HepG2 (cell line): ENCODE data around the gene UCP2. TPM values are rescaled to one million over a fixed set of nuclear protein-coding genes. Genes with fewer than 3 reads are reported as not detected.

Experiments
- ATAC-seq: fragments of 200-7000 bp; cut with Tn5 transposase; 3 replicates; pipeline ENCODE4 v1.9.1; 2020; ENCODE audit warnings: mild to moderate bottlenecking, moderate library complexity
- BruUV-seq: library from RNA; stranded (reverse); fragments of 400-500 nt; replicated peaks from 2 replicates; lab custom pipeline; 2021; lab: Mats Ljungman, UMichigan
- CTCF ChIA-PET: fragments of 300-600 bp; formaldehyde crosslinking; extraction: SDS; loops from one replicate; lab custom pipeline; 2021; ENCODE audit warnings: low total read pairs, inconsistent platforms, low intra/inter-chr PET ratio; lab: Yijun Ruan, JAX
- POLR2A ChIA-PET: fragments of 350-600 bp; sonication (Branson Sonifier 250); formaldehyde crosslinking; loops from one replicate; lab custom pipeline; 2020; ENCODE audit warnings: antibody characterized with exemption, inconsistent platforms; lab: Yijun Ruan, JAX
- DNase-seq: peaks from one replicate; pipeline ENCODE4 v3.0.0-alpha.2; 2015; ENCODE audit warnings: low spot score
- FAIRE-seq: peaks from 3 replicates; lab custom pipeline; 2011; peaks lifted over from hg19 to GRCh38; lab: Jason Lieb, UNC
- H2AFZ ChIP-seq: one replicate; pipeline ENCODE4 v1.6.1; 2011; ENCODE audit warnings: low read length, inconsistent platforms
- H3K27ac ChIP-seq: fragments of 300-600 bp; 3 replicates; pipeline ENCODE4 v1.8.0; 2011; ENCODE audit warnings: mixed run types, mild to moderate bottlenecking, mixed read lengths, low read length, inconsistent platforms; ENCODE audit not compliant: insufficient read depth; ENCODE audit errors: extremely low read length
- H3K27me3 ChIP-seq, 2 experiments: fragments of 200-600 bp in 1 of 2; 2 replicates in 1 of 2; 3 replicates in 1 of 2; pipeline versions ENCODE4 v1.6.0 to v1.8.0; 2011; ENCODE audit warnings: low read length in 2 of 2, mild to moderate bottlenecking in 2 of 2, moderate library complexity in 2 of 2, inconsistent platforms in 1 of 2; ENCODE audit not compliant: insufficient read depth in 2 of 2, control insufficient read depth in 1 of 2
- H3K36me3 ChIP-seq, 2 experiments: fragments of 200-600 bp in 1 of 2; replicated peaks in 1 of 2; 2 replicates in 1 of 2; 3 replicates in 1 of 2; pipeline versions ENCODE4 v1.5.1 to v1.8.0; 2011; ENCODE audit warnings: low read length in 2 of 2, inconsistent platforms in 1 of 2; ENCODE audit not compliant: insufficient read depth in 2 of 2, control insufficient read depth in 1 of 2
- H3K4me1 ChIP-seq: 2 replicates; pipeline ENCODE4 v1.5.1; 2012; ENCODE audit warnings: low read length, inconsistent platforms; ENCODE audit not compliant: insufficient read depth
- H3K4me2 ChIP-seq: 2 replicates; pipeline ENCODE4 v1.6.0; 2011; ENCODE audit warnings: low read depth, low read length, inconsistent platforms
- H3K4me3 ChIP-seq, 3 experiments: fragments of 200-600 bp in 1 of 3; sonication (generic), shearing (Covaris generic) in 1 of 3; replicated peaks in 1 of 3; 2 replicates each; pipeline ENCODE4 v1.5.1; 2011 to 2016; ENCODE audit warnings: low read length in 3 of 3, inconsistent platforms in 2 of 3, low read depth in 2 of 3, mild to moderate bottlenecking in 2 of 3, control low read depth in 1 of 3, mixed read lengths in 1 of 3; ENCODE audit not compliant: insufficient read depth in 1 of 3
- H3K79me2 ChIP-seq: one replicate; pipeline ENCODE4 v1.6.1; 2011; ENCODE audit warnings: low read length, inconsistent platforms; ENCODE audit not compliant: insufficient read depth
- H3K9ac ChIP-seq: 2 replicates; pipeline ENCODE4 v1.6.0; 2011; ENCODE audit warnings: mild to moderate bottlenecking, low read depth, low read length, inconsistent platforms; ENCODE audit not compliant: insufficient read depth
- H3K9me3 ChIP-seq: 2 replicates; pipeline ENCODE4 v1.5.1; 2012; ENCODE audit warnings: mild to moderate bottlenecking, low read length
- H4K20me1 ChIP-seq: 2 replicates; pipeline ENCODE4 v1.6.0; 2011; ENCODE audit warnings: inconsistent platforms, mild to moderate bottlenecking, low read length, moderate library complexity; ENCODE audit not compliant: insufficient read depth
- NR2F1 ChIP-seq, 2 experiments: fragments of 450-650 bp in 1 of 2; formaldehyde crosslinking in 1 of 2; IDR thresholded peaks; 2 replicates each; pipeline versions ENCODE4 v1.5.0 to v1.6.1; 2016 to 2020; ENCODE audit warnings: mild to moderate bottlenecking in 1 of 2, missing compliant biosample characterization in 1 of 2, missing genetic modification reagents in 1 of 2, moderate library complexity in 1 of 2
- POLR2A ChIP-seq, 2 experiments: IDR thresholded peaks; 2 replicates each; pipeline ENCODE4 v1.6.1; 2011; ENCODE audit warnings: low read depth in 2 of 2, low read length in 2 of 2, mild to moderate bottlenecking in 1 of 2, moderate library complexity in 1 of 2; ENCODE audit not compliant: insufficient read depth in 1 of 2
- RBM22 ChIP-seq: fragments of 200-400 bp; formaldehyde crosslinking; optimal IDR thresholded peaks from 2 replicates; pipeline ENCODE3; 2017; ENCODE audit warnings: mild to moderate bottlenecking, low read length, moderate library complexity
- ZNF138 ChIP-seq: sonication (generic); formaldehyde crosslinking; IDR thresholded peaks from 2 replicates; pipeline ENCODE4 v1.5.0; 2020; ENCODE audit warnings: mild to moderate bottlenecking, low read depth, missing genetic modification reagents
- ZNF768 ChIP-seq: sonication (generic); formaldehyde crosslinking; IDR thresholded peaks from 2 replicates; pipeline ENCODE4 v1.4.0; 2020; ENCODE audit warnings: missing genetic modification reagents
- WGBS: methylation state at CpG from one replicate; pipeline ENCODE4 v1.1.6; 2017; ENCODE audit warnings: low lambda C conversion rate; 5-methylcytosine and 5-hydroxymethylcytosine counted together
- in situ Hi-C: cut with HindIII; loops from 2 replicates; pipeline ENCODE4 v1.10.0; 2017; ENCODE audit warnings: low pct_unique_long_range_greater_than_20kb; ENCODE audit not compliant: extremely low pct_ligation_motif_present
- intact Hi-C: fragments of 100-400 bp; cut with micrococcal nuclease; formaldehyde crosslinking; loops from one replicate; pipeline ENCODE4 v1.10.0; 2022; ENCODE audit not compliant: unreplicated experiment
- polyA plus RNA-seq, 8 experiments: library from polyadenylated mRNA; depleted of rRNA in 3 of 8; stranded (reverse) in 7 of 8; unstranded in 1 of 8; fragments of >200 nt; fragmentation: Illumina TruSeq in 4 of 8; extraction: Trizol in 4 of 8; gene quantifications; 2 replicates each; pipeline versions ENCODE4 v1.2.1 to v1.2.3, GENCODE V29; 2011 to 2016; ENCODE audit warnings: low read depth in 4 of 8, missing spikeins in 1 of 8, mixed read lengths in 1 of 8; ENCODE audit not compliant: insufficient read depth in 1 of 8
- total RNA-seq, 5 experiments: library from RNA; depleted of rRNA; stranded (reverse); fragments of >200 nt; fragmentation: Illumina TruSeq; extraction: Trizol; gene quantifications; 2 replicates each; pipeline ENCODE4 v1.2.3, GENCODE V29; 2016; ENCODE audit warnings: low read depth in 1 of 5

Gene UCP2
- total and polyA plus RNA-seq, 2 of the 13 experiments (the other 11 are each of a cell fraction or from before 2014, with no cell fraction given): 2.7 to 3.2 TPM

DNA sequence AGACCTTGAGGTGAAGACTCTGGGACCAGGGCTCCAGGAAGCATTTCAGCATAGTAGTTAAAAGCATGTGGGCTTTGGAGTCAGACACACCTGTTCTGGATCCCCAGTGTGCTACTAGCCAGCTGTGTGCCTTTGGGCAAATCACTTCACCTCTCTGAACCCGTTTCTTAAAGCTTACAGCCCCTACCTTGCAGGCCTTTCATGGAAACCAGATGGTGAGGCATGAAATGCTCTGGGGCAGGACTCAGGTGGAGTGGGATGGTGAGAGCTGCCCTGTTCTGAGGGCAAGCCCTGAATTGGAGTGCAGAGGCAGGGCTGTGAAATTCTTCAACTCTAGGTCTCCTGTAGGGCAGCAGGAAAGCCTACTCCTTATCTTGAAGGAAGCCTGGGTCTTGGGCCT lies 10.5 kb downstream of the UCP2 start:
- POLR2A ChIA-PET: interaction anchor here (1.6 kb wide), 1 partner anchor 11 kb away, joined by 7 read pairs; the partner anchor contains the start of gene UCP2
- peaks cover 4% of the 10 kb centered on the region; the same call in 1 of the 2 replicates for H3K4me1 ChIP-seq
- no peaks in the 10 kb centered on the region for H3K9me3 ChIP-seq
- no peak for FAIRE-seq
- no peak for ATAC-seq
- CTCF ChIA-PET: no interaction called here
- no peaks in the 10 kb centered on the region for H4K20me1 ChIP-seq
- H2AFZ ChIP-seq: no peak overlapping the region
- in situ Hi-C loops: loop anchor here (25.0 kb wide), 1 partner anchor 190 kb away; the partner anchor contains the start of genes C2CD3 and PPME1
- DNase-seq: no peak
- H3K27me3 ChIP-seq: no peaks in the 10 kb centered on the region
- H3K79me2 ChIP-seq: no peaks in the 10 kb centered on the region
- H3K36me3 ChIP-seq: peaks cover 7 to 20% of the 10 kb centered on the region in 2 experiments; a peak in 4 of 5 replicates
- WGBS: no CpG with 5 or more reads among the region's 1 CpG
- no peak overlapping the region for H3K4me3 ChIP-seq
- no peak overlapping the region for H3K4me2 ChIP-seq
- no peak overlapping the region for H3K9ac ChIP-seq
- intact Hi-C loops: no loop called here
- no TSS peak for BruUV-seq
- no peak for TF ChIP-seq NR2F1 (CRISPR knock-in tag; IDR thresholded peaks at IDR 0.05)
- peak; percentile 77 for TF ChIP-seq ZNF768 (CRISPR knock-in tag)
- no peak overlapping the region for H3K27ac ChIP-seq

DNA sequence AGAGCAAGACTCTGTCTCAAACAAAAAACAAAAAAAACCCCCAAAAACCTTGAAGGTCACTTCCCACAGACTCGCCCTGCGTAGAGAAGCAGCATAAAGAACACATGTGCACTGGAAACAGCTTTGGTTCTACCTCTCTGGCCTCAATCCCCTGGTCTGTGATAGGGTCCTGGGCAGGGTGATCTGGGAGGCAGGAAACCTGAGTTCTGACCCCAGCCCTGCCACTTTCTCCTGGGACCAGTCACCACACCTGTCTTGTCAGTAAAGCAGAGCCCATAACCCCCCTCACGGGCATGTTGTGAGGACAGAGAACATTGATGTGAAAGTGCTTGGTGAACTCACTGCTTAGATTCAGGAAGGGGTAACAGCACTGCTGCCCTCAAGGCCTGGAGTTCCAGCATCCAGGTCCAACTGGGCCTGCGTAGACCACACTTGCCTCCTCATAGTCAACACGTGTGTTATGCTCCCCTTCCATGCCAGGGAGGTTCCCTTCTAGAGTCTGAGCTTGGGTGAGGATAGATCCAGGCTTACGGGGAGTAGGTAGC lies 11.4 kb downstream of the UCP2 start:
- no peak for FAIRE-seq
- WGBS: 100% methylated on average over 5 of the region's 6 CpGs
- H3K27me3 ChIP-seq: no peaks in the 10 kb centered on the region
- H3K36me3 ChIP-seq: peaks cover 5 to 11% of the 10 kb centered on the region in 2 experiments; a peak in 4 of 5 replicates
- H3K4me1 ChIP-seq: peaks cover 4% of the 10 kb centered on the region; the same call in 1 of the 2 replicates
- DNase-seq: no peak
- H3K9ac ChIP-seq: no peak overlapping the region
- no peaks in the 10 kb centered on the region for H4K20me1 ChIP-seq
- H3K9me3 ChIP-seq: no peaks in the 10 kb centered on the region
- no peaks in the 10 kb centered on the region for H3K79me2 ChIP-seq
- no peak overlapping the region for H3K4me3 ChIP-seq
- POLR2A ChIA-PET: no interaction called here
- no peak for ATAC-seq
- peak in 1 of 2 experiments; percentile 55; a peak in 2 of 4 replicates for TF ChIP-seq POLR2A (IDR thresholded peaks at IDR 0.05; ENCODE audit: insufficient read depth in 1 of 2, low read depth in 2 of 2, low read length in 2 of 2)
- TF ChIP-seq RBM22: peak; percentile 52
- TF ChIP-seq ZNF138 (CRISPR knock-in tag): no peak
- TF ChIP-seq, all 625 proteins: peak for 2
- Histone ChIP-seq H3K27ac (no peak overlapping the region), H3K4me2 (no peak overlapping the region), H2AFZ (no peak overlapping the region)
- intact Hi-C loops: no loop called here
- CTCF ChIA-PET: no interaction called here
- no TSS peak for BruUV-seq
- in situ Hi-C loops: loop anchor here (25.0 kb wide), 1 partner anchor 191 kb away; the partner anchor contains the start of genes C2CD3 and PPME1
